Left lobe of liver (tissue), 2 donors: ENCODE results near the gene RBM47. TPM values are rescaled to one million over a fixed set of nuclear protein-coding genes. Genes with fewer than 3 reads are reported as not detected.
"Not testable (repeated sequence)": the region's sequence is repeated elsewhere in the genome, so short reads cannot be mapped to it uniquely, and the experiment has no call there.

Experiments
- ATAC-seq: fragments of 200-7000 bp; cut with Tn5 transposase; one replicate; pipeline ENCODE4 v1.9.1; 2020; ENCODE audit warnings: mild to moderate bottlenecking, moderate library complexity
- DNase-seq: peaks from one replicate; pipeline ENCODE4 v3.0.0-alpha.2; 2020; ENCODE audit warnings: low spot score
- total RNA-seq: library from RNA; stranded (reverse); gene quantifications from one replicate; pipeline ENCODE4 v1.2.1, GENCODE V29; 2021
- donor health status: DM: no; HTN: no; CAD: no; lungs with moderate emphysema.
- donor health status: DM: no; HTN: yes; CAD: no.

Gene RBM47
- 56.5 TPM for total RNA-seq

GRCh38 chr4:40629401-40630334 is at the start of gene RBM47:
TSS of gene RBM47 (minus strand) at chr4:40629864. CDS start at chr4:40438893, 190,971 bp downstream.
- DNase-seq, result peak; percentile 86
- ATAC-seq, result peak; percentile 89

- DNase-seq (no peak), ATAC-seq (no peak)
Measured at GRCh38 chr4:40678421-40678820, 48.8 kb upstream of the RBM47 start.

GRCh38 chr4:40675166-40675565 is 45.5 kb upstream of the RBM47 start:
- DNase-seq, result no peak
- ATAC-seq, result no peak

GRCh38 chr4:40672528-40673522 is 43.2 kb upstream of the RBM47 start:
- no peak for DNase-seq
- ATAC-seq, result peak; percentile 69

GRCh38 chr4:40669504-40669903 is 39.8 kb upstream of the RBM47 start:
- no peak for ATAC-seq
- DNase-seq, result no peak

GRCh38 chr4:40665842-40666241 is 36.2 kb upstream of the RBM47 start:
- DNase-seq, result no peak

GRCh38 chr4:40662962-40663604 is 33.4 kb upstream of the RBM47 start:
- peak; percentile 73 for DNase-seq
- ATAC-seq, result peak; percentile 95

More at GRCh38 chr4:40665842-40666241, 36.2 kb upstream of the RBM47 start:
- ATAC-seq, result no peak

- DNase-seq (no peak), ATAC-seq (no peak)
Measured at GRCh38 chr4:40661803-40662202, 32.1 kb upstream of the RBM47 start.

GRCh38 chr4:40656201-40656863 is 26.7 kb upstream of the RBM47 start:
- no peak for DNase-seq
- no peak for ATAC-seq

- DNase-seq (no peak), ATAC-seq (no peak)
Measured at GRCh38 chr4:40651280-40651679, 21.6 kb upstream of the RBM47 start.

- ATAC-seq, result no peak
- no peak for DNase-seq
Measured at GRCh38 chr4:40649321-40649720, 19.7 kb upstream of the RBM47 start.

GRCh38 chr4:40648742-40649281 is 19.1 kb upstream of the RBM47 start:
- DNase-seq, result no peak

GRCh38 chr4:40648131-40648530 is 18.5 kb upstream of the RBM47 start:
- ATAC-seq (no peak), DNase-seq (no peak)

More at GRCh38 chr4:40648742-40649281, 19.1 kb upstream of the RBM47 start:
- peak; percentile 33 for ATAC-seq

GRCh38 chr4:40645586-40645985 is 15.9 kb upstream of the RBM47 start:
- DNase-seq (no peak), ATAC-seq (no peak)

GRCh38 chr4:40632080-40632479 is 2.4 kb upstream of the RBM47 start:
- DNase-seq (no peak), ATAC-seq (no peak)

- ATAC-seq (peak; percentile 82), DNase-seq (peak; percentile 82)
Measured at GRCh38 chr4:40630335-40631021, 814 bp upstream of the RBM47 start.

- DNase-seq (no peak), ATAC-seq (no peak)
Measured at GRCh38 chr4:40628888-40629287, 776 bp downstream of the RBM47 start.

GRCh38 chr4:40628407-40628806 is 1.3 kb downstream of the RBM47 start:
- not testable (repeated sequence) for DNase-seq

GRCh38 chr4:40627540-40627939 is 2.1 kb downstream of the RBM47 start:
- ATAC-seq, result no peak

More at GRCh38 chr4:40628407-40628806, 1.3 kb downstream of the RBM47 start:
- ATAC-seq, result not testable (repeated sequence)

More at GRCh38 chr4:40627540-40627939, 2.1 kb downstream of the RBM47 start:
- DNase-seq, result no peak
